COR-L47 (cell line): ENCODE measurements around the gene SSH3.

Experiments
- DNase-seq: peaks from one replicate; lab custom pipeline; 2025; lab: John Stamatoyannopoulos, UW

The SSH3 gene

GRCh38 chr11:67280341-67280787, 23.0 kb upstream of the SSH3 start:
- DNase-seq = no peak

- no peak for DNase-seq
Observed at GRCh38 chr11:67280788-67281551, 22.4 kb upstream of the SSH3 start.

GRCh38 chr11:67281552-67282150, 21.7 kb upstream of the SSH3 start:
- no peak for DNase-seq

DNA sequence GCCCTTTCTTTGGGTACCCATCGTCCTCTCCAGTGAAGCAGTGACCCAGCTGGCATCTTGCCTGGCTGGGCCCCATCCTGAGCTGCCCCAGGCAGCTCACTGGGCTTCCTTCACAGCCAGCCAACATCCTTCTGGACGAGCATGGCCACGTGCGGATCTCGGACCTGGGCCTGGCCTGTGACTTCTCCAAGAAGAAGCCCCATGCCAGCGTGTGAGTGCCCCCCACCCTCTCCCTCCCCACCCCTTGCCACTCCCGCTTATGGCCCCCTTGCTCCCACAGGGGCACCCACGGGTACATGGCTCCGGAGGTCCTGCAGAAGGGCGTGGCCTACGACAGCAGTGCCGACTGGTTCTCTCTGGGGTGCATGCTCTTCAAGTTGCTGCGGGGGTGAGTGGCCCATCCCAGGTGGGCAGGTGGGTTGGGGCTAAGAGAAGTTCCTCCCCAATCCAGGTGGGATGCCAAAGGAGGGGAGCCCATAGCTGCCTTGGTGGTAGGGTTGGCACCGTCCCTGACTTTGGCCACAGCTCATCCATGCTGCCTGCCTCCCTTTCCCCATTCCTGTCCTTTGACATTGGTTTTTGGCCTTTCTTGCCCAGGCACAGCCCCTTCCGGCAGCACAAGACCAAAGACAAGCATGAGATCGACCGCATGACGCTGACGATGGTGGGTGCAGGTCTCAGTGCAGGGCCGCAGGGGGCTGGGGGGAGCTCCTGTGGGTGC, 21.0 kb upstream of the SSH3 start:
- DNase-seq = no peak

DNA sequence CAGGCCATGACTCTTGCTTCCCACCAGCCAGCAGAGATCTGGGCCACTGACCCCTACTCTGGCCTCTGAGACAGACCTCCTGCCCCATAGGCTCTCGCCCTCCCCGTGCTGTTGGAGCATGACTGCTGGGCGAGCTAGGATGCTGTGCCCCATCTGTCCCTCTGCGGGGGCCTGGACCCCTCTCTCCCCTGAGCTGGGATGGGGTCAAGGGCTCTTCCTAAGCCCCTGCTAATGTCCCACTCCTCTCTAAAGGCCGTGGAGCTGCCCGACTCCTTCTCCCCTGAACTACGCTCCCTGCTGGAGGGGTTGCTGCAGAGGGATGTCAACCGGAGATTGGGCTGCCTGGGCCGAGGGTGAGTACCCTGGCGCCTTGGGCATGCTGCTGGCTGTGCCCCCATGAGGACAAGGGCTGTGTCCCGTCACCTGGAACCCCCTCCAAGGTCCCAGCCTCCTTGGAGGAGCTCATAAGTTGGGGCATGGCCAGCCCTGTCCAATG, 20.4 kb upstream of the SSH3 start:
- no peak for DNase-seq

DNA sequence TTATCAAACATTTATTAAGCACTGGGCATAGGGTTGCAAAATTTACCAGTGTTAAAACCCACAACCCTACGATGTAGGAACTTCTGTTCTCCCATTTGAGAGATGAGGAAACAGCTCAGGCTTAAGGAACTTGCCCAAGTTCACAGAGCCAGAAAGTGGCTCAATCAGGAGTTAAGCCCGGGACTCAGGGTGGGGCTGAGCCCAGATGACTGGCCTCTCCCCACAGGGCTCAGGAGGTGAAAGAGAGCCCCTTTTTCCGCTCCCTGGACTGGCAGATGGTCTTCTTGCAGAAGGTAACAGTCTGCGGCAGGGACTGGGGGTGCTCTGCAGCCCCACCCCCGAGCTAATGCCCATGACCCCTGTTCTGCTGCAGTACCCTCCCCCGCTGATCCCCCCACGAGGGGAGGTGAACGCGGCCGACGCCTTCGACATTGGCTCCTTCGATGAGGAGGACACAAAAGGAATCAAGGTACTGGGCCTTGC, 19.8 kb upstream of the SSH3 start:
- DNase-seq = no peak

GRCh38 chr11:67284811-67285540, 18.4 kb upstream of the SSH3 start:
- no peak for DNase-seq

- no peak for DNase-seq
Observed at GRCh38 chr11:67285541-67286498, 17.5 kb upstream of the SSH3 start.

DNA sequence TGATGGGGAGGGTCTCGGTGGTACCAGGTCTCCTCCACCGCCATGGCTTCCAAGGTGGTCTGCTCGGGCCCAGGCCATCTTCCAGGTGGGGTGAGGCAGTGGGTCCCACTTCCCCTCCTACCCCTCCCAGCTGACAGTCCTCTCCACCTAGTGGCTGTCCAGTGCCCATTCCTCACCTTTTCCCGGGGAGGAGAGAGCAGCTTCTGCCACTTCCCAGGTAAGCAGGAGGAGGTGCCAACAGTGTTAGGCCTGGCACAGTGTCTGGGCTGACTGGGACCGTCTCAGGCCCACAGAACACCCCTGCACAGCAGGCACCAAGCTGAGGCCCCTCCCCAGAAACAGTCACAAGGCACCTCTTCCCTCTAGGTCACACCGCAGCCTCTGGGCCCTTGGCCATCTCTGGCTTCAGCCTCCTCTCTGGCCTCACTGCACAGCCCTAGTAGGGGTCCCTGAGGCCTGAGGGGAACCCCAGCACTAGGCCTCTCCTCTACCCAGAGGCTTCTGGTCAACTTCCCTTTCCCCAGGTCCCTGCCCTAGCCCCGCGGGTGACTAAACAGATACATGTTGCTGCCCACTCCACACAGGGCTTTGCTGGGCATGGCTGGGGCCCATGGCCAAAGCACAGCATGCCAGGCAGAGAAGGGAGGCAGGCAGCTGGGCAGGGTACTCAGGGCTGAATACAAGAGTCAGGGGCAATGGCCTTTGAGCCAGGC, 16.6 kb upstream of the SSH3 start:
- DNase-seq = no peak

- no peak for DNase-seq
Observed at GRCh38 chr11:67287355-67288197, 15.8 kb upstream of the SSH3 start.

- DNase-seq = no peak
Observed at GRCh38 chr11:67288198-67288451, 15.2 kb upstream of the SSH3 start.

GRCh38 chr11:67288452-67289225, 14.7 kb upstream of the SSH3 start:
- peak; percentile 91 for DNase-seq

- DNase-seq = no peak
Observed at GRCh38 chr11:67289226-67289650, 14.1 kb upstream of the SSH3 start, which contains the start of gene ANKRD13D. Gene ANKRD13D, plus strand, starts transcription at chr11:67289303. Its CDS starts 158 bp downstream, at chr11:67289461.

GRCh38 chr11:67289651-67290479, 13.5 kb upstream of the SSH3 start:
- DNase-seq = no peak

GRCh38 chr11:67290801-67291200, 12.5 kb upstream of the SSH3 start:
- no peak for DNase-seq

DNA sequence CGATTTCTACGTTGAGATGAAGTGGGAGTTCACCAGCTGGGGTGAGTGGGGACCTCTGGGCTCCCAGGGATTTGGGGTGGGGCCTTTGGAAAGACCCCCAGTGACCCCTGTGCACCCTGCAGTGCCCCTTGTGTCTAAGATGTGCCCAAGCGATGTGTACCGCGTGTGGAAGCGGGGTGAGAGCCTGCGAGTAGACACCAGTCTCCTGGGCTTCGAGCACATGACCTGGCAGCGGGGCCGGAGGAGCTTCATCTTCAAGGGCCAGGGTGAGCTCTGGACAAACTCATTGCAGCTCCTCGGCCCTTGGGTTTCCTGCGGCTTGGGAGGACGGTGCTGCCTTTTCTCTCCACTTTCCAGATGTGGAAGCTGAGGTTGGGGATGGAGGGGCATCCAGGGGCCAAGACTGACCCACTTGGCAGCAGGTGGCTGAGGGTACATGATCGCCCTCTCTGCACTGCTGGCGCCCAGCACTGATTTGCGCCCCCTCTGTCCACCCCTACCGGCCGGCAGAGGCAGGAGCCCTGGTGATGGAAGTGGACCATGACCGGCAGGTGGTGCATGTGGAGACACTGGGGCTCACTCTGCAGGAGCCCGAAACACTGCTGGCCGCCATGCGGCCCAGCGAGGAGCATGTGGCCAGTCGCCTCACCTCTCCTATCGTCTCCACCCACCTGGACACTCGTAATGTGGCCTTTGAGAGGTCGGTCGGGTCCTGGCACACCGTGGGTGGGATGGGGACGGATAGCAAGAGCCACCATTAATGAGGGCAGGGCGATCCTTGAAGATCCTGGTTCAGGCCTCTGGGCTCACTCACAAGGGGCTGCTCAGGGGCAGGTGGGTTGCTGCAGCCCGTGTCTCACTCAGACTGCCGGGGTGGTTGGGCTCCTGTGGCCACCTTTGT, 11.6 kb upstream of the SSH3 start:
- DNase-seq = no peak

GRCh38 chr11:67292671-67293070, 10.7 kb upstream of the SSH3 start:
- no peak for DNase-seq
